ENCODE data around the gene CFAP46.
"Not testable (repeated sequence)": the region's sequence is repeated elsewhere in the genome, so short reads cannot be mapped to it uniquely, and the experiment has no call there.

Gene CFAP46

DNA sequence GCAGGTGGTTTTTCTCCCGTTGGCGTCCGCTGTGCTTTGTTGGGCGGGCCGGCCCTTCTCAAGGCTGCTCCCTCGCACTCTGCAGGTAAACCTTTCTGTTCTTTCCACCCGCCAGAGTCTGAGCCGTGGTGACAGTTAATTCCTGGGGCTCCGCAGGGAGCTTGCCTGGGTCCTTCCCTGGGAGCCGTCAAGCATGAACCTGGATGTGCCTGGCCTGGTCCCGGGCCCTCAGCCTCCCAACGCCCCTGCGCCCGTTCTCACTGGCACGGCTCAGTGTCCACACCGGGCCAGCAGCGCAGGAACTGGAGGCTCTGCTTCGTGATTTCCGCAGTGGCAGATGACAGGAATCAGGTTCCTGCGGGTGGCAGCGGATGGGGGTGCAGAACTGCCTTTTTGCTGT is 145.5 kb downstream of the CFAP46 start:
- peaks cover 0 to 26% of the 10 kb centered on the region in 2 donors for H3K27me3 ChIP-seq
- TF ChIP-seq, protein P1, sequence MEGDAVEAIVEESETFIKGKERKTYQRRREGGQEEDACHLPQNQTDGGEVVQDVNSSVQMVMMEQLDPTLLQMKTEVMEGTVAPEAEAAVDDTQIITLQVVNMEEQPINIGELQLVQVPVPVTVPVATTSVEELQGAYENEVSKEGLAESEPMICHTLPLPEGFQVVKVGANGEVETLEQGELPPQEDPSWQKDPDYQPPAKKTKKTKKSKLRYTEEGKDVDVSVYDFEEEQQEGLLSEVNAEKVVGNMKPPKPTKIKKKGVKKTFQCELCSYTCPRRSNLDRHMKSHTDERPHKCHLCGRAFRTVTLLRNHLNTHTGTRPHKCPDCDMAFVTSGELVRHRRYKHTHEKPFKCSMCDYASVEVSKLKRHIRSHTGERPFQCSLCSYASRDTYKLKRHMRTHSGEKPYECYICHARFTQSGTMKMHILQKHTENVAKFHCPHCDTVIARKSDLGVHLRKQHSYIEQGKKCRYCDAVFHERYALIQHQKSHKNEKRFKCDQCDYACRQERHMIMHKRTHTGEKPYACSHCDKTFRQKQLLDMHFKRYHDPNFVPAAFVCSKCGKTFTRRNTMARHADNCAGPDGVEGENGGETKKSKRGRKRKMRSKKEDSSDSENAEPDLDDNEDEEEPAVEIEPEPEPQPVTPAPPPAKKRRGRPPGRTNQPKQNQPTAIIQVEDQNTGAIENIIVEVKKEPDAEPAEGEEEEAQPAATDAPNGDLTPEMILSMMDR (IDR thresholded peaks at IDR 0.05) = no peak
- intact Hi-C loops (cut with DNase I; ENCODE audit: low total_unique reads) = no loop called here

DNA sequence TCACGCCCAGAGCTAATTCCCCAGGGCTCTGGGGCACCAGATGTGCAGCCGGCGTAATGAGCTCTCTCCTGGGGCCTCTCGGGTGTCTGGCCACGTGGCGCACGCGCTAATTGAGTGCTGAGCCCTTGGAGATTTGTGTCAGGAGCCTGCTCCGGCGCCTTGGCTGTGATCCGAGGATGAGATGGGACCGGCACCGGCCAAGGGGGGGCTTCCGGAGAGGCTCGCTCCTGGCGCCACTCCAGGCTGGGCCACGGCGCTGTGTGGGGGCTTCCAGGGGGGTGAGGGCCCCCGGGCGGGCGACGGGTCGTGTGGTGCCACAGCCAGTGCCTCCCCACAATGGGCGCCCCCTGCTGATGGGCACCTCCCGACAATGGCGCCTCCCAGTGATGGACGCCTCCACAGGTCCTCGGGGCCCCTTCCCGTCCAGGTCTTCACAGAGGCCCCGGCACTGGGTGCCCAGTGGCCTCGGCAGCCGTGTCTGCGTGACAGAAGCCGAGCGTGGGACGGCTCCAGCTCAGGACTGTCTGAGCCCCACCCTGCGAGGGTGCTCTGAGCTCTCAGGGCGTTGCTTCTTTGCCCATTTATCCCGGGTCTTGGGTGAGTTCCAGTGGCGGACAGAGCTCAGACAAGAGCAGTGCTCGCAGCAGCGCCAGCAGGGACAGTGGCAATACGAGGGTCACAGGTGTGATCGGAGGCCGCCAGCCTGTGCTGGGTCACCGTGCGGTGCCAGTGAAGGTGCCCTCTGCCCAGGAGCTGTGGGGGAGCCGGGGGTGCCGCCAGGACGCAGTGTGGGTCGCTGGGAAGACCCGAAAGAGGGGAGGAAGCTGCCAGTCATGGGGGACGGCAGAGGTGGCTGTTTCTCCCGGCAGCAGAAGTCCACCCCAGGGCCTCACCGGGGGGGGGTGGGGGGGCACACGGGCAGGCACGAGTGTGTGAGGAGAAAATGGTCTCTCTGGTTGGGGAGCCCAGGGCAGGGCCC is 148.2 kb downstream of the CFAP46 start:
- H3K9me3 ChIP-seq = no peaks in the 10 kb centered on the region
- intact Hi-C loops (cut with DNase I; ENCODE audit: low total_unique reads) = no loop called here
- TF ChIP-seq, protein P1 (IDR thresholded peaks at IDR 0.05) = no peak
- H3K4me1 ChIP-seq = no peaks in the 10 kb centered on the region
- no peak overlapping the region for H3K4me3 ChIP-seq
- H3K36me3 ChIP-seq = no peaks in the 10 kb centered on the region
- H3K27me3 ChIP-seq = peaks cover 0 to 50% of the 10 kb centered on the region in 2 donors
- DNase-seq = no peak
- H3K27ac ChIP-seq = no peak overlapping the region

More for the DNA sequence above, 145.5 kb downstream of the CFAP46 start:
- no peaks in the 10 kb centered on the region for H3K4me1 ChIP-seq
- no peaks in the 10 kb centered on the region for H3K36me3 ChIP-seq
- no peak overlapping the region for H3K4me3 ChIP-seq
- no peak for DNase-seq
- no peak overlapping the region for H3K27ac ChIP-seq
- H3K9me3 ChIP-seq = peaks cover 0 to 6% (median 3%) of the 10 kb centered on the region in 3 donors

DNA sequence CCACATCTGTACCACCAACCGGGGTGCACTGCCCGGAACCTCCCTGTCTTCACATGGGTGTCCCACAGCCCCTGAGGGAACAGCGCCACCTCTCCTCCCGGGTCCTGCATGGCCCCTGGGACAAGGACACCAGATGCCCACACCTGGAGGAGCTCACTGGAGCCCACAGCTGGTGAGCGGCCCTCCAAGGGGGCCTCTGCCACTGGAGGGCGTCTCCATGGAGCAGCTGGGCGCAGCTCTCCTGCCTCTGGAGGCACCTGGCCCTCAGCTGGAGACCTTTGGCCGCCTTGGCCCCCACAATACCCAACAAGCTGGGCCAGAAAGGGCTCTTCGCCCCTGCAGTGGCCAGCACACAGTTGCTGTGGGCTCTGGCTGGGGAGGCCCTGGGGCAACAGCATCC is 149.2 kb downstream of the CFAP46 start:
- no peak overlapping the region for H3K27ac ChIP-seq
- peaks cover 0 to 59% of the 10 kb centered on the region in 2 donors for H3K27me3 ChIP-seq
- H3K9me3 ChIP-seq = no peaks in the 10 kb centered on the region
- DNase-seq = no peak
- no peaks in the 10 kb centered on the region for H3K36me3 ChIP-seq
- no peak overlapping the region for H3K4me3 ChIP-seq
- H3K4me1 ChIP-seq = peaks cover 0 to 2% (median under 1%) of the 10 kb centered on the region in 4 donors
- TF ChIP-seq, protein P1 (IDR thresholded peaks at IDR 0.05) = no peak
- intact Hi-C loops (cut with DNase I; ENCODE audit: low total_unique reads) = no loop called here

DNA sequence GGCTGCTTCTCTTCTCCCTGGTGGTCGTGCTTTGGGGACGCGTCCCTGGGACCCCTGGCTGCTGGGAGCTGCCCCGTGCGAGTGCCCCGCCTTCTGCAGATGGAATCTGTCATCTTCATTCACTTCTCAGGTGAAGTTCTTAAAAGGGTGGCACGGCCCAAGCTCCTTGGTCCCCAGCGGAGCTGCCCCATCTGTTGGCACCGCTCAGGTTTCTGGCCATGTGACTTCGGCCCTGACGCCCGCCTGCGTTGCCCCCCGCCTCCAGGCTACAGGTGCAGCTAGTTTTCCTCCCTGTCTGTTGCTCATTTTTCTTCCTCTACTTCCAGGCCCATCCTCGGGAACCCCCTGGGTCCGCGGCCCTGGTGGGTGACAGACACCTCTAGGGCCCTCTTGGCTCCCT is 149.6 kb downstream of the CFAP46 start:
- Histone ChIP-seq H3K4me1 (peaks cover 0 to 6% (median 3%) of the 10 kb centered on the region in 4 donors), H3K4me3 (no peak overlapping the region), H3K27me3 (peaks cover 0 to 63% of the 10 kb centered on the region in 2 donors), H3K36me3 (no peaks in the 10 kb centered on the region), H3K27ac (no peak overlapping the region), H3K9me3 (no peaks in the 10 kb centered on the region)
- TF ChIP-seq, protein P1 (IDR thresholded peaks at IDR 0.05) = no peak
- DNase-seq = no peak
- intact Hi-C loops (cut with DNase I; ENCODE audit: low total_unique reads) = no loop called here

DNA sequence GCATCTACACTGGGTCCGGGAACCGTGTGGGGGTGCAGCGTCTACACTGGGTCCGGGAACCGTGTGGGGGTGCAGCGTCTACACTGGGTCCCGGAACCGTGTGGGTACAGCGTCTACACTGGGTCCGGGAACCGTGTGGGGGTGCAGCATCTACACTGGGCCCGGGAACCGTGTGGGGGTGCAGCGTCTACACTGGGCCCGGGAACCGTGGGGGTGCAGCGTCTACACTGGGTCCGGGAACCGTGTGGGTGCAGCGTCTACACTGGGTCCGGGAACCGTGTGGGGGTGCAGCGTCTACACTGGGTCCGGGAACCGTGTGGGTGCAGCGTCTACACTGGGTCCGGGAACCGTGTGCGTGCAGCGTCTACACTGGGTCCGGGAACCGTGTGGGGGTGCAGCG is 150.3 kb downstream of the CFAP46 start:
- peaks cover 0 to 13% (median 10%) of the 10 kb centered on the region in 4 donors for H3K4me1 ChIP-seq
- H3K36me3 ChIP-seq; DNase-seq; H3K9me3 ChIP-seq; H3K27ac ChIP-seq; H3K4me3 ChIP-seq; intact Hi-C loops (cut with DNase I; ENCODE audit: low total_unique reads): not testable (repeated sequence)
- H3K27me3 ChIP-seq = peaks cover 0 to 70% of the 10 kb centered on the region in 2 donors

Measured in tibial artery (tissue), 4 donors.